Measurements from ENCODE around the gene CHD1.
"Not testable (repeated sequence)": the region's sequence is repeated elsewhere in the genome, so short reads cannot be mapped to it uniquely, and the experiment has no call there.

GRCh38 chr5:98955471-98955870, 26.7 kb upstream of the CHD1 start:
- not testable (repeated sequence) for TF ChIP-seq CTCF, POLR2A (IDR thresholded peaks at IDR 0.05)

All from body of pancreas (tissue), 4 donors.